ENCODE results near the gene CALR.
A peak's percentile ranks its signal among the peaks of the same experiment; 100 is the strongest.
"Not testable (repeated sequence)": the region's sequence is repeated elsewhere in the genome, so short reads cannot be mapped to it uniquely, and the experiment has no call there.

Gene CALR

DNA sequence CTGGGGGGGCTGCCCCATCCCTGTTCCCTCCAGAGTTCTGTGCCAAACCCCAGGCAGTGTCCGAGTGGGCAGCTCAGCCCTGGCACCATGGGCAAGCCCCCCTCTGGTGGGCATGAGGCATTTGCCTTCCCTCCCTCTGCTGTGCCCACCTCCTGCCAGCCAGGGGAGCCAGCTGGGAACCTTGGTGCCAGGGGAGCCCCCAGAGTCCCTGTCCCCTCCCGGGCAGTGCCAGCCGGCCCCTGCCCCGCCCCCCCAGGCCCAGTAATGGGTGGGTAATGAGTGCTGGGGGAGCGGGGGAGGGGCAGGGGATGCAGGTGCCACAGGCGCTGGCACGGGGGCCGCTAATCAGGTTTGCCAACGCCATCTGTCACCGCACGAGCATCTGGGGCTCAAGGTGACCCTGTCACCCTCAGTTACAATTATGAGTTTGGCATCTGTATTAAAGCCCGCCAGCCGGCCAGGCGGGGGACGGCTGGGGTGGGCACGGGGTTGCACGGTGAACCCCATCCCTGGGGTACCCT lies 36.9 kb downstream of the CALR start:
- H3K9me3 ChIP-seq (ENCODE audit: control insufficient read depth, insufficient read depth, low read length), result no peaks in the 10 kb centered on the region
- no peak overlapping the region for H3K9ac ChIP-seq (ENCODE audit: low read depth, low read length)
- H3K27me3 ChIP-seq (ENCODE audit: control insufficient read depth, insufficient read depth, low read length), result no peaks in the 10 kb centered on the region
- H3K4me3 ChIP-seq (ENCODE audit: low read depth, low read length), result no peak overlapping the region
- no peaks in the 10 kb centered on the region for H3K36me3 ChIP-seq (ENCODE audit: control insufficient read depth, insufficient read depth, low read length)
- no peaks in the 10 kb centered on the region for H3K4me1 ChIP-seq (ENCODE audit: control insufficient read depth, insufficient read depth, low read length)

- not testable (repeated sequence) for H3K9me3 ChIP-seq (ENCODE audit: control insufficient read depth, insufficient read depth, low read length); H3K4me1 ChIP-seq (ENCODE audit: control insufficient read depth, insufficient read depth, low read length); H3K4me3 ChIP-seq (ENCODE audit: low read depth, low read length); H3K27me3 ChIP-seq (ENCODE audit: control insufficient read depth, insufficient read depth, low read length); H3K36me3 ChIP-seq (ENCODE audit: control insufficient read depth, insufficient read depth, low read length); H3K9ac ChIP-seq (ENCODE audit: low read depth, low read length)
These were observed 37.7 kb downstream of the CALR start for GRCh38 chr19:12976109-12976508.

DNA sequence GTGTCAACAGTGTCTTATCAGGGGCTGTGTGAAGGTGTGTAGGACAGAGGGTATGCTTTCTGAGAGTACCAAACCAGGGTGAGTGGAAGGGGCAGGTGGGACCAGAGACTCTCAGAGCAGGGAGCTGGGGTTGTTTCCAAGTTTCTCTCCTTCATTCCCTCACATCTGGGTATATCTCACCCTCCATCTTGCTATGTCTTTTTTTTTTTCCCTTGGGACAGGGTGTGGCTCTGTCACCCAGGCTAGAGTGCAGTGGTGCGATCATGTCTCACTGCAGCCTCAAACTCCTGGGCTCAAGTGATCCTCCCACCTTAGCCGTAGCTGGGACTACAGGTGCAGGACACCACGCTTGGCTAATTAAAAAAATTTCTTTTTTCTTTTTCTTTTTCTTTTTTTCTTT lies 41.6 kb downstream of the CALR start:
- Histone ChIP-seq H3K9me3 (ENCODE audit: control insufficient read depth, insufficient read depth, low read length) (no peaks in the 10 kb centered on the region), H3K27me3 (ENCODE audit: control insufficient read depth, insufficient read depth, low read length) (peaks cover 30% of the 10 kb centered on the region), H3K9ac (ENCODE audit: low read depth, low read length) (no peak overlapping the region), H3K4me1 (ENCODE audit: control insufficient read depth, insufficient read depth, low read length) (no peaks in the 10 kb centered on the region), H3K4me3 (ENCODE audit: low read depth, low read length) (no peak overlapping the region), H3K36me3 (ENCODE audit: control insufficient read depth, insufficient read depth, low read length) (no peaks in the 10 kb centered on the region)

- H3K4me3 ChIP-seq (ENCODE audit: low read depth, low read length), result no peak overlapping the region
- H3K9ac ChIP-seq (ENCODE audit: low read depth, low read length), result no peak overlapping the region
- H3K4me1 ChIP-seq (ENCODE audit: control insufficient read depth, insufficient read depth, low read length), result peaks cover 2% of the 10 kb centered on the region
- H3K9me3 ChIP-seq (ENCODE audit: control insufficient read depth, insufficient read depth, low read length), result no peaks in the 10 kb centered on the region
- H3K36me3 ChIP-seq (ENCODE audit: control insufficient read depth, insufficient read depth, low read length), result no peaks in the 10 kb centered on the region
- H3K27me3 ChIP-seq (ENCODE audit: control insufficient read depth, insufficient read depth, low read length), result peaks cover 45% of the 10 kb centered on the region
These were observed 44.2 kb downstream of the CALR start for GRCh38 chr19:12982648-12983047.

DNA sequence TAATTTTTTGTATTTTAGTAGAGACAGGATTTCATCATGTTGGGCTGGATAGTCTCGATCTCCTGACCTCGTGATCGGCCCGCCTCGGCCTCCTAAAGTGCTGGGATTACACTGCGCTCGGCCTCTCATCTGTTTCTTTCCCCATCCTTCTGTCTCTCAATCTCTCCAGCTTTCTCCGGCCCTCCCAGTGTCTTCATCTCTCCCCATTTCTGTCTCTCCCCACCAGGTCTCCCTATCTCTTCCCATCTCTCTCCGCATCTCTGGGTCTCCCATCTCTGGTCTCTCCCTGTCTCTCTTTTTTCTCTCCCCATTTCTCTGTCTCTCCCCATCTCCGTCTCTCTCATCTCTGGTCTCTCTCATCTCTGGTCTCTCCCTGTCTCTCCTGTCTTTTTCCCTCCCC lies 44.7 kb downstream of the CALR start:
- Histone ChIP-seq H3K36me3 (ENCODE audit: control insufficient read depth, insufficient read depth, low read length) (no peaks in the 10 kb centered on the region), H3K4me3 (ENCODE audit: low read depth, low read length) (peak overlapping the region; percentile 35), H3K27me3 (ENCODE audit: control insufficient read depth, insufficient read depth, low read length) (peaks cover 46% of the 10 kb centered on the region), H3K4me1 (ENCODE audit: control insufficient read depth, insufficient read depth, low read length) (peaks cover 2% of the 10 kb centered on the region), H3K9me3 (ENCODE audit: control insufficient read depth, insufficient read depth, low read length) (no peaks in the 10 kb centered on the region), H3K9ac (ENCODE audit: low read depth, low read length) (no peak overlapping the region)

DNA sequence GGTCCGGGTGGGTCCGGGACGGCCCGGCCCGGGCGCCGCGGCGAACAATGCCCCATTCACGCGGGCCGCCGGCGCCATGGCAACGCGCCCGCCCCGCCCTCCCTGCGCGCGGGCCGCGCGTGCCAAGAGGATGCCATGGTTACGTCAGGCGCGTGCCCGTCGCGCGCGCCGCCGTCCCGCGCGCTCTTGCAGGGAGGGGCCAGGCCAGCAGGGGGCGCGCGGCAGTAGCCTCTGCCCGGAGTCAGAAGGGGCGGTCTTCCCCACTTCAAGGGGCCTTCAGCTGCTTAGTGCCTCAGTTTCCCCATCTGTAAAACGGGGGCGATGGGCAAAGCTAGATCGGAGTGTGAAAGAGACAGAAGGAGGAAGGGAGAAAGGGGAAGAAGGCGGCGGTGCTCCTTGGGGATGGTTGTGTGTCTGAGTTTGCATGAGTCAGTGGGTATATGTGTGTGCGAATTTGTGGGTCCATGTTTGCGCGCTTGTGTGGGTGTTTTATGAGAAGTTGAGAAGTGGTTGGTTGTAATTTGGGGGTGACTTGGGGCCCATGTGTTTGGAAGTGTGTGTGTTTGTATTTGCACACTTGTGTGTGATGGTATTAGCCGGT lies 45.2 kb downstream of the CALR start:
- Histone ChIP-seq H3K9ac (ENCODE audit: low read depth, low read length) (no peak overlapping the region), H3K4me3 (ENCODE audit: low read depth, low read length) (peak overlapping the region; percentile 35), H3K27me3 (ENCODE audit: control insufficient read depth, insufficient read depth, low read length) (peaks cover 51% of the 10 kb centered on the region), H3K36me3 (ENCODE audit: control insufficient read depth, insufficient read depth, low read length) (no peaks in the 10 kb centered on the region), H3K9me3 (ENCODE audit: control insufficient read depth, insufficient read depth, low read length) (no peaks in the 10 kb centered on the region), H3K4me1 (ENCODE audit: control insufficient read depth, insufficient read depth, low read length) (peaks cover 2% of the 10 kb centered on the region)

DNA sequence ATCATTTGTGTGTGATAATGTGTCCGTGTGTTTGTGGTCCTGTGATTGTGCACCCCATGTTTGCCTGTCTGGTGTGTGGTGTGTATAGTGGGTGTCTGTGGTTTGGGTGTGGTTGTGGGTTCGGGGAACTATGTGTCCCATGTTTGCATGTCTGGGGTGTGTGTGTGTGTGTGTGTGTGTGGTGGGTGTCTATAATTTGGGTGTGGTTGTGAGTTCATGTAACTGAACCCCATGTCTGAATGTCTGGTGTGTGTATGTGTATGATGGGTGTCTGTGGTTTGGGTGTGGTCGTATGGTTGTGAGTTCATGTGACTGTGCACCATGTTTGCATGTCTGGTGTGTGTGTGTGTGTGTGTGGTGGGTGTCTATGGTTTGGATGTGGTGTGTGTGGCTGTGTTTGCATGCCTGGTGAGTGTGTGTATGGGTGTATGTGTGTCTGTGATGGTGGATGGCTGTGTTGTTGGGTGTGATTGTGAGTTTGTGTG lies 45.8 kb downstream of the CALR start:
- Histone ChIP-seq H3K9ac (ENCODE audit: low read depth, low read length) (no peak overlapping the region), H3K27me3 (ENCODE audit: control insufficient read depth, insufficient read depth, low read length) (peaks cover 55% of the 10 kb centered on the region), H3K9me3 (ENCODE audit: control insufficient read depth, insufficient read depth, low read length) (no peaks in the 10 kb centered on the region), H3K36me3 (ENCODE audit: control insufficient read depth, insufficient read depth, low read length) (no peaks in the 10 kb centered on the region), H3K4me3 (ENCODE audit: low read depth, low read length) (no peak overlapping the region), H3K4me1 (ENCODE audit: control insufficient read depth, insufficient read depth, low read length) (peaks cover 2% of the 10 kb centered on the region)

- Histone ChIP-seq H3K36me3 (ENCODE audit: control insufficient read depth, insufficient read depth, low read length) (no peaks in the 10 kb centered on the region), H3K9ac (ENCODE audit: low read depth, low read length) (no peak overlapping the region), H3K27me3 (ENCODE audit: control insufficient read depth, insufficient read depth, low read length) (peaks cover 59% of the 10 kb centered on the region), H3K4me1 (ENCODE audit: control insufficient read depth, insufficient read depth, low read length) (peaks cover 2% of the 10 kb centered on the region), H3K4me3 (ENCODE audit: low read depth, low read length) (no peak overlapping the region), H3K9me3 (ENCODE audit: control insufficient read depth, insufficient read depth, low read length) (no peaks in the 10 kb centered on the region)
These were observed 46.3 kb downstream of the CALR start for GRCh38 chr19:12984683-12985048.

GRCh38 chr19:12985049-12985776 lies 46.8 kb downstream of the CALR start:
- H3K9me3 ChIP-seq (ENCODE audit: control insufficient read depth, insufficient read depth, low read length), result no peaks in the 10 kb centered on the region
- peaks cover 2% of the 10 kb centered on the region for H3K4me1 ChIP-seq (ENCODE audit: control insufficient read depth, insufficient read depth, low read length)
- peaks cover 64% of the 10 kb centered on the region for H3K27me3 ChIP-seq (ENCODE audit: control insufficient read depth, insufficient read depth, low read length)
- H3K36me3 ChIP-seq (ENCODE audit: control insufficient read depth, insufficient read depth, low read length), result no peaks in the 10 kb centered on the region
- H3K9ac ChIP-seq (ENCODE audit: low read depth, low read length), result no peak overlapping the region
- peak overlapping the region; percentile 8 for H3K4me3 ChIP-seq (ENCODE audit: low read depth, low read length)

GRCh38 chr19:12986726-12987125 lies 48.3 kb downstream of the CALR start:
- H3K9me3 ChIP-seq (ENCODE audit: control insufficient read depth, insufficient read depth, low read length), result no peaks in the 10 kb centered on the region
- H3K9ac ChIP-seq (ENCODE audit: low read depth, low read length), result no peak overlapping the region
- H3K36me3 ChIP-seq (ENCODE audit: control insufficient read depth, insufficient read depth, low read length), result no peaks in the 10 kb centered on the region
- no peak overlapping the region for H3K4me3 ChIP-seq (ENCODE audit: low read depth, low read length)
- peaks cover 74% of the 10 kb centered on the region for H3K27me3 ChIP-seq (ENCODE audit: control insufficient read depth, insufficient read depth, low read length)
- H3K4me1 ChIP-seq (ENCODE audit: control insufficient read depth, insufficient read depth, low read length), result peaks cover 2% of the 10 kb centered on the region

DNA sequence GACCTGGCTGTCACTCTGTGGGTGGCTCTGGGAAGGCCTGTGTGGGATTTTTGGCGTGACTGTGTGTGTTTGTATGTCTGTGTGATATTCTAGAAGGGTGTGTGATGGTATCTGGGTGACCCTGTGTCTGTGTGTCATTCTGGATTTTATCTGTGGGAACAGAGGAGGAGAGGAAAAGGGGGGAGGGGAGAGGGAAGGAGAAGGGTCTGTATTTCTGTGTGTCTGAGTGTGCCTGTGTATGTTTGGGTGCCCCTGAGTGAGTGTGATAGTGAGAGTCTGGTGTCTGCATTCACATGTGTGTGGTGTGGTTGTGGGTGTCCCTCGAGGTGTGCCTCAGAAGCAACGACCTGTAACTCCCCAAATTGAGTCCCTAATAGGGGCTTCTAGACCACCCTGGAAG lies 48.8 kb downstream of the CALR start:
- Histone ChIP-seq H3K36me3 (ENCODE audit: control insufficient read depth, insufficient read depth, low read length) (no peaks in the 10 kb centered on the region), H3K9me3 (ENCODE audit: control insufficient read depth, insufficient read depth, low read length) (no peaks in the 10 kb centered on the region), H3K27me3 (ENCODE audit: control insufficient read depth, insufficient read depth, low read length) (peaks cover 71% of the 10 kb centered on the region), H3K4me3 (ENCODE audit: low read depth, low read length) (no peak overlapping the region), H3K4me1 (ENCODE audit: control insufficient read depth, insufficient read depth, low read length) (peaks cover 2% of the 10 kb centered on the region), H3K9ac (ENCODE audit: low read depth, low read length) (no peak overlapping the region)

DNA sequence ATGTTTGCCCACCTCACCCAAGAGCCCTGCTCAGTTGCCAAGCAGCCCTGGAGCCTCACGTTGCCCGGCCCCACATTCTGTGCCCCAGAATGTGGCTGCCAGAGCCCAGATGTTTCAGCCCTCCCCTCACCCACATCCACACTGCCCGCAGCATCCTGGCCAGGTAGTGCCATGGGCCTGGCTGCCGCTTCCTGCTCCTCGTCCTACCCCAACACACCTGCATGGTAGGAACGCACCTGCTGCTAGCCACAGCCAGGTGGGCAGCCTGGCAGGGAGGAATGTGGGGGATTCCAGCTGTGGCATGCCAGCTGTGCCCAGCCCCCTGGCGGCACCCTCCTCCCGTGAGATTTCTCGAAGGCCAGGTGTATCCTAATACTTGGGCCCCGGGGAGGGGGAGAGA lies 49.4 kb downstream of the CALR start:
- Histone ChIP-seq H3K4me1 (ENCODE audit: control insufficient read depth, insufficient read depth, low read length) (peaks cover 2% of the 10 kb centered on the region), H3K4me3 (ENCODE audit: low read depth, low read length) (no peak overlapping the region), H3K27me3 (ENCODE audit: control insufficient read depth, insufficient read depth, low read length) (peaks cover 70% of the 10 kb centered on the region), H3K36me3 (ENCODE audit: control insufficient read depth, insufficient read depth, low read length) (no peaks in the 10 kb centered on the region), H3K9me3 (ENCODE audit: control insufficient read depth, insufficient read depth, low read length) (no peaks in the 10 kb centered on the region), H3K9ac (ENCODE audit: low read depth, low read length) (no peak overlapping the region)
